PFSK-1 (cell line): Measurements from ENCODE around the gene NFKBIE.

ENCODE experiments used
- FOXP2 ChIP-seq: optimal IDR thresholded peaks from 2 replicates; pipeline ENCODE3; 2011; ENCODE audit warnings: borderline replicate concordance, control low read depth, inconsistent platforms; ENCODE audit not compliant: insufficient read depth; ENCODE audit errors: extremely low read length, extremely low read depth
- POLR2AphosphoS5 ChIP-seq: IDR thresholded peaks from 2 replicates; pipeline ENCODE4 v1.6.1; 2012; ENCODE audit warnings: low read depth, mild to moderate bottlenecking, control low read depth, low read length, moderate library complexity
- REST ChIP-seq, 2 experiments: IDR thresholded peaks; 2 replicates each; pipeline versions ENCODE4 v1.6.1 to v1.8.0; 2011 to 2012; ENCODE audit warnings: low read depth in 2 of 2, low read length in 2 of 2, control low read depth in 1 of 2, inconsistent platforms in 1 of 2, mild to moderate bottlenecking in 1 of 2, moderate library complexity in 1 of 2; ENCODE audit not compliant: insufficient read depth in 1 of 2
- SIN3A ChIP-seq: IDR thresholded peaks from 2 replicates; pipeline ENCODE4 v1.6.1; 2012; ENCODE audit warnings: mild to moderate bottlenecking, low read length, moderate library complexity, borderline replicate concordance; ENCODE audit not compliant: insufficient read depth
- TAF1 ChIP-seq: IDR thresholded peaks from 2 replicates; pipeline ENCODE4 v1.6.1; 2012; ENCODE audit warnings: low read length, control low read depth, borderline replicate concordance; ENCODE audit not compliant: insufficient read depth

The NFKBIE gene

GRCh38 chr6:44258325-44258863, 7.0 kb downstream of the NFKBIE start:
- TF ChIP-seq POLR2AphosphoS5 (no peak), FOXP2 (no peak), SIN3A (no peak), REST (IDR thresholded peaks at IDR 0.05; ENCODE audit: insufficient read depth in 1 of 2, low read depth in 2 of 2, low read length in 2 of 2) (no peak), TAF1 (no peak)

GRCh38 chr6:44257753-44258324, 7.5 kb downstream of the NFKBIE start:
- no peak; the same call in 1 of the 2 replicates for TF ChIP-seq POLR2AphosphoS5
- no peak for TF ChIP-seq TAF1
- TF ChIP-seq SIN3A, result no peak
- TF ChIP-seq FOXP2, result no peak
- no peak for TF ChIP-seq REST (IDR thresholded peaks at IDR 0.05; ENCODE audit: insufficient read depth in 1 of 2, low read depth in 2 of 2, low read length in 2 of 2)

- TF ChIP-seq POLR2AphosphoS5 (peak; percentile 70; the same call in 1 of the 2 replicates), TAF1 (no peak), FOXP2 (no peak), REST (IDR thresholded peaks at IDR 0.05; ENCODE audit: insufficient read depth in 1 of 2, low read depth in 2 of 2, low read length in 2 of 2) (0 out of 4 replicates have a peak, but pooled peaks of 1 of the 2 experiments have one; percentile 26)
Observed at GRCh38 chr6:44257025-44257752, 8.2 kb downstream of the NFKBIE start, which contains the start of gene SLC35B2. Gene SLC35B2 (minus strand): TSS chr6:44257528. CDS start chr6:44257410, 118 bp downstream.

- peak; percentile 8; the same call in 1 of the 2 replicates for TF ChIP-seq SIN3A
- TF ChIP-seq TAF1, result no peak
Observed at GRCh38 chr6:44256775-44257024, 8.7 kb downstream of the NFKBIE start.

GRCh38 chr6:44255871-44256774, 9.2 kb downstream of the NFKBIE start:
- TF ChIP-seq REST (IDR thresholded peaks at IDR 0.05; ENCODE audit: insufficient read depth in 1 of 2, low read depth in 2 of 2, low read length in 2 of 2) (no peak), TAF1 (no peak), SIN3A (no peak), POLR2AphosphoS5 (no peak), FOXP2 (no peak)
